ENCODE data around the gene CNTFR.

DNA sequence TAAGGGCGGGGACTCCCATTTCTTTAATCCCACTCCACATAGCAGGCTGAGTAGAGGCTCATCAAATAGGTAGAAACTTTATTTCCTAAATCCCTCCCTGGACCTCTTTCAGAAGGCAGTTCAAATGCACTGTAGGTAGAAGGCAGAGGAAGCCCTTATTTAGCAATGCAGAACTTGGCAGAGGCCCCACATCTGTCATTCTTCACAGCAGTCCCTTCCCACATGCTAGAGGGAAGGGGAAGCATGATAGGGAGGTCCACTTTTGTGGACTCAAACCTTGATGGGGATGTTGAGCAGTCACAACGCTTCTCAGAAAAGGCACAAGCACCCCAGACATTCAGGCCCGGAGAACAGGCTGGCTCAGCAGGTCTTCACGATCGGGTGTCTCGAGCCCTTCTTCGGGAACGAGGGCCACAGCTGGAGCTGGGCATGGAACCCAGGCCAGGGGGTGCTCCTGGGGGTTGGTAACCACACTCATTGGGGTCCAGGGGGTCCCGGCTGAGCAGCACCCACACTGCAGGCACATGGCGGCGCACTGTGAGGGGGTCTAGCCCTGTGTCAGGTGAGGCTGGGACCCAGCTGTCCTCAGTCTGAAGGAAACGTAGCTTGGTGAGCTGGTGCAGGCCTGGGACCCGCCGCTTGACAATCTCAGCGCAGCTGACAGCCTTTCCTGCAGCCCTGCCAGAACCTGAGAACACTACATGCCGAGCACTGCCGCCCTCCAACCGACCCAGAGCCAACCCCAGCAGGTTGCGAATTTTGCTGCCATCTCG, 21.1 kb upstream of the CNTFR start:
- TF ChIP-seq, protein P1, sequence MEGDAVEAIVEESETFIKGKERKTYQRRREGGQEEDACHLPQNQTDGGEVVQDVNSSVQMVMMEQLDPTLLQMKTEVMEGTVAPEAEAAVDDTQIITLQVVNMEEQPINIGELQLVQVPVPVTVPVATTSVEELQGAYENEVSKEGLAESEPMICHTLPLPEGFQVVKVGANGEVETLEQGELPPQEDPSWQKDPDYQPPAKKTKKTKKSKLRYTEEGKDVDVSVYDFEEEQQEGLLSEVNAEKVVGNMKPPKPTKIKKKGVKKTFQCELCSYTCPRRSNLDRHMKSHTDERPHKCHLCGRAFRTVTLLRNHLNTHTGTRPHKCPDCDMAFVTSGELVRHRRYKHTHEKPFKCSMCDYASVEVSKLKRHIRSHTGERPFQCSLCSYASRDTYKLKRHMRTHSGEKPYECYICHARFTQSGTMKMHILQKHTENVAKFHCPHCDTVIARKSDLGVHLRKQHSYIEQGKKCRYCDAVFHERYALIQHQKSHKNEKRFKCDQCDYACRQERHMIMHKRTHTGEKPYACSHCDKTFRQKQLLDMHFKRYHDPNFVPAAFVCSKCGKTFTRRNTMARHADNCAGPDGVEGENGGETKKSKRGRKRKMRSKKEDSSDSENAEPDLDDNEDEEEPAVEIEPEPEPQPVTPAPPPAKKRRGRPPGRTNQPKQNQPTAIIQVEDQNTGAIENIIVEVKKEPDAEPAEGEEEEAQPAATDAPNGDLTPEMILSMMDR (IDR thresholded peaks at IDR 0.05), result no peak
- TF ChIP-seq SIN3A (IDR thresholded peaks at IDR 0.05; ENCODE audit: borderline replicate concordance, insufficient read depth, low read depth, low read length) (no peak), REST (IDR thresholded peaks at IDR 0.05; ENCODE audit: insufficient read depth in 1 of 2, low read depth in 2 of 2, low read length in 1 of 2) (no peak)
